ENCODE data around the gene PUM1. TPM values are rescaled to one million over a fixed set of nuclear protein-coding genes. Genes with fewer than 3 reads are reported as not detected.

PUM1 gene
- total RNA-seq, 1 donor from 2014 or later = 105 TPM

- peak overlapping the region; percentile 72 for H3K27ac Mint-ChIP-seq (ENCODE audit: unreplicated experiment)
- no peaks in the 10 kb centered on the region for H3K27me3 Mint-ChIP-seq (ENCODE audit: low read depth)
- no peaks in the 10 kb centered on the region for H3K9me3 Mint-ChIP-seq (ENCODE audit: low read depth)
- DNase-seq (ENCODE audit: low spot score) = no peak
- no peak for TF ChIP-seq CTCF (IDR thresholded peaks at IDR 0.05)
- H3K4me1 Mint-ChIP-seq (ENCODE audit: low read depth) = peaks cover 66% of the 10 kb centered on the region
- peaks cover 45% of the 10 kb centered on the region for H3K36me3 Mint-ChIP-seq (ENCODE audit: low read depth)
- no peak overlapping the region for H3K4me3 Mint-ChIP-seq (ENCODE audit: unreplicated experiment)
Observed at GRCh38 chr1:30962609-30963508, 102.7 kb downstream of the PUM1 start.

- Mint-ChIP-seq H3K36me3 (ENCODE audit: low read depth) (peaks cover 39% of the 10 kb centered on the region), H3K4me3 (ENCODE audit: unreplicated experiment) (no peak overlapping the region), H3K27me3 (ENCODE audit: low read depth) (no peaks in the 10 kb centered on the region), H3K27ac (ENCODE audit: unreplicated experiment) (peak overlapping the region; percentile 68), H3K9me3 (ENCODE audit: low read depth) (no peaks in the 10 kb centered on the region), H3K4me1 (ENCODE audit: low read depth) (peaks cover 51% of the 10 kb centered on the region)
- no peak for DNase-seq (ENCODE audit: low spot score)
- TF ChIP-seq CTCF (IDR thresholded peaks at IDR 0.05) = no peak
Observed at GRCh38 chr1:30957560-30958222, 107.8 kb downstream of the PUM1 start.

GRCh38 chr1:30955448-30956015 is 110.0 kb downstream of the PUM1 start:
- Mint-ChIP-seq H3K27ac (ENCODE audit: unreplicated experiment) (peak overlapping the region; percentile 91), H3K4me1 (ENCODE audit: low read depth) (peaks cover 36% of the 10 kb centered on the region), H3K4me3 (ENCODE audit: unreplicated experiment) (peak overlapping the region; percentile 13), H3K9me3 (ENCODE audit: low read depth) (no peaks in the 10 kb centered on the region), H3K36me3 (ENCODE audit: low read depth) (peaks cover 49% of the 10 kb centered on the region), H3K27me3 (ENCODE audit: low read depth) (no peaks in the 10 kb centered on the region)
- no peak for DNase-seq (ENCODE audit: low spot score)
- no peak for TF ChIP-seq CTCF (IDR thresholded peaks at IDR 0.05)

GRCh38 chr1:30953685-30954084 is 111.8 kb downstream of the PUM1 start:
- TF ChIP-seq CTCF (IDR thresholded peaks at IDR 0.05) = no peak
- no peak for DNase-seq (ENCODE audit: low spot score)
- Mint-ChIP-seq H3K4me3 (ENCODE audit: unreplicated experiment) (no peak overlapping the region), H3K36me3 (ENCODE audit: low read depth) (peaks cover 48% of the 10 kb centered on the region), H3K4me1 (ENCODE audit: low read depth) (peaks cover 36% of the 10 kb centered on the region), H3K9me3 (ENCODE audit: low read depth) (no peaks in the 10 kb centered on the region), H3K27me3 (ENCODE audit: low read depth) (no peaks in the 10 kb centered on the region), H3K27ac (ENCODE audit: unreplicated experiment) (no peak overlapping the region)

DNA sequence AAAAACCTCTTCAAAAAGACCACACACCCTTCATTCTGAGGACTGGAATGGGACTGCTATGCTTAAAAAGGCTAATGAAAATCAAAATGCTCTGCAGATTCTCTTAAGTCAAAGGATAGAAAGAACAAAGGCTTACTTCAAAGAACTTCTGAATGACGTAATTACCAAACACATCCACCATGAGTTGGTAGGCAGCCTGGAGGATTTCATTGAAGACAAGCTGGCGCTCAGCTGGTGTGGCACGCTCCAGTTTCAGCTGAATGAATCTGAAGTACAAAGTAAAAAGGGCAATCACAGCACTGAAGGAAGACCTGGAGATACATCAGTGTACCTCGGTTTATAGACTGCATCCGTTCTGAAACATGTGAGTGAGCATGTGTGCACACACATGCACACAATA is 113.4 kb downstream of the PUM1 start:
- H3K4me3 Mint-ChIP-seq (ENCODE audit: unreplicated experiment) = no peak overlapping the region
- H3K36me3 Mint-ChIP-seq (ENCODE audit: low read depth) = peaks cover 46% of the 10 kb centered on the region
- no peak overlapping the region for H3K27ac Mint-ChIP-seq (ENCODE audit: unreplicated experiment)
- TF ChIP-seq CTCF (IDR thresholded peaks at IDR 0.05) = no peak
- no peaks in the 10 kb centered on the region for H3K9me3 Mint-ChIP-seq (ENCODE audit: low read depth)
- DNase-seq (ENCODE audit: low spot score) = no peak
- no peaks in the 10 kb centered on the region for H3K27me3 Mint-ChIP-seq (ENCODE audit: low read depth)
- peaks cover 34% of the 10 kb centered on the region for H3K4me1 Mint-ChIP-seq (ENCODE audit: low read depth)

Data from chondrocyte (in vitro differentiated cells).